ENCODE measurements around the gene TWF2.
A peak's percentile ranks its signal among the peaks of the same experiment; 100 is the strongest.

The TWF2 gene

GRCh38 chr3:52232279-52233107, 6.5 kb downstream of the TWF2 start:
- ChIA-PET POLR2A (no interaction called here), CTCF (interaction anchor here (0.8 to 14.4 kb wide), 10 partner anchors 14 to 106 kb away, joined by 3 to 336 read pairs (median 4); partner anchors contain the start of gene TLR9)
- DNase-seq (ENCODE audit: low read depth, low spot score) = no peak
- H3K4me3 ChIP-seq (ENCODE audit: low read depth, low read length) = no peak overlapping the region
- no peak for TF ChIP-seq CTCF (IDR thresholded peaks at IDR 0.05; ENCODE audit: insufficient read depth, low read length, missing control alignments)

DNA sequence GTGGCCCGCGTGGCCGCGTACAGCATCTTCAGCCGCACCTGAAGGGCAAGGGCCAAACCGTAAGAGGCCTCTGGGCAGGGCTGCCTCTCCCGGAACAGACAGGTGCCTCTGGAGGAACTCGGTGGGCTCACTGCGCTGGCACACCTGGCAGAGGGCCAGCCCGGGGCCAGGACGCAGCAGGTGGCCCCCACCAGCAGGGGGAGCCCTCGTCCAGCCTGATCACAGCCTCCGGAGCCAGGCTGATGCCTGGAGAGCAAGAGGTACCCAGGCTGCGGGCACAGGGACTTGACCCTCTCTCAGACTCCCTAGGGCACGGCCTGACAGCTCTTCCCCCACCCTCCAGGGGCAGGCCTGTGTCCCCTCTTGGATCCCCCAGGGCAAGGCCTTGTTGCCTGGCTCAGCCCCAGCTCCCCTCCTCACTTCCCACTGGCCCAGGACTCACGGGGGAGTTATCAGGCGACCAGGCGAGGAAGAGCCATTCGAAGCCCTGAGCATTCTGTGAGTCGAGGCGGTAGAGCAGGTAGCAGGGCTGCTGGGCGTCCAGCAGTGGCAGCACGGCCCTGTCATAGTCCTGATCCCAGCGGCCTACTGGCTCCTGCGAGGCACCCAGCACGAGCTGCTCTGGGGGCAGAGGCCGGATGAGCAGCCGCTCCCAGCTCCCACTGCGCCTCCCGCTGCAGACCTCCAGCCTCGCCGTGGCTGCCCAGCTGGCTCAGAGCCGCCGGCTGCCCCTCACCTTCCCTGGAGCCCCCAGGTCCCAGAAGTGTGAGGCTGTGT, 7.3 kb downstream of the TWF2 start:
- ChIA-PET CTCF (interaction anchor here (0.8 to 14.4 kb wide), 17 partner anchors 8 to 111 kb away, joined by 3 to 336 read pairs (median 4); partner anchors contain the start of gene TLR9), POLR2A (interaction anchor here (0.7 kb wide), 1 partner anchor 53 kb away, joined by 3 read pairs; no protein-coding TSS in a partner anchor)
- DNase-seq (ENCODE audit: low read depth, low spot score) = no peak
- no peak overlapping the region for H3K4me3 ChIP-seq (ENCODE audit: low read depth, low read length)
- peak; percentile 82 for TF ChIP-seq CTCF (IDR thresholded peaks at IDR 0.05; ENCODE audit: insufficient read depth, low read length, missing control alignments)

- ChIA-PET CTCF (interaction anchor here (0.7 to 14.4 kb wide), 12 partner anchors 9 to 216 kb away, joined by 3 to 336 read pairs (median 4); partner anchors contain the start of gene TLR9), POLR2A (interaction anchor here (0.7 kb wide), 1 partner anchor 54 kb away, joined by 3 read pairs; no protein-coding TSS in a partner anchor)
- TF ChIP-seq CTCF (IDR thresholded peaks at IDR 0.05; ENCODE audit: insufficient read depth, low read length, missing control alignments) = no peak
- H3K4me3 ChIP-seq (ENCODE audit: low read depth, low read length) = no peak overlapping the region
- DNase-seq (ENCODE audit: low read depth, low spot score) = no peak
These were observed 8.0 kb downstream of the TWF2 start for GRCh38 chr3:52230889-52231499.

DNA sequence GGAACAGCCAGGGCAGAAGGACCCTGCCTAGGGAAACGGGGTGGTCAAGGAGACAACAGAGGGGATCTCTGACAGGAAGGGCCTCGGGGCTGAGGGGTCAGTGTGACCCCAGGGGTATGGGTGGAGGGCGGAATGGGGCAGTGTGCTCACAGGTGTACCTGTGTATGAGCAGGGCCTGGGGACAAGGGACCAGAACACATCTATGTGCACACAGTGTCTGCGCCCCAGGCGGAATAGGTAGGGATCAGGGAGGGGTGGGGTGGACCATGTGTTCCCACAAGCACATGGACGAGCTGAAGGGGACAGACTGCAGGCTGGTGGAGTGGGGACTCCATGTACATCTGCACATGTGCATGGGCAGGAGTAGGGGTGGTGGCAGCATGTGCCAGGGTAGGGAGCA, 8.5 kb downstream of the TWF2 start:
- no peak for DNase-seq (ENCODE audit: low read depth, low spot score)
- ChIA-PET POLR2A (no interaction called here), CTCF (interaction anchor here (0.7 to 14.4 kb wide), 9 partner anchors 10 to 217 kb away, joined by 3 to 336 read pairs (median 5); partner anchors contain the start of gene TLR9)
- H3K4me3 ChIP-seq (ENCODE audit: low read depth, low read length) = no peak overlapping the region
- TF ChIP-seq CTCF (IDR thresholded peaks at IDR 0.05; ENCODE audit: insufficient read depth, low read length, missing control alignments) = no peak

- ChIA-PET CTCF (interaction anchor here (1.0 to 14.4 kb wide), 3 partner anchors 11 to 109 kb away, joined by 3 to 336 read pairs (median 50); partner anchors contain the start of gene TLR9), POLR2A (no interaction called here)
- H3K4me3 ChIP-seq (ENCODE audit: low read depth, low read length) = no peak overlapping the region
- no peak for TF ChIP-seq CTCF (IDR thresholded peaks at IDR 0.05; ENCODE audit: insufficient read depth, low read length, missing control alignments)
- no peak for DNase-seq (ENCODE audit: low read depth, low spot score)
These were observed 9.3 kb downstream of the TWF2 start for GRCh38 chr3:52229656-52230055.

All from AG04449 (cell line).